BLaER1 treated with 17β-estradiol and CSF1 and Interleukin-3, amounts not matched to agents 10 nM and 100 nM (cell line): Measurements from ENCODE around the gene SGCG.

Experiments used
- H3K27ac ChIP-seq, 11 experiments: shearing (Covaris generic); formaldehyde crosslinking; 2 replicates each; pipeline ENCODE4 v1.8.1; 2022
- H3K27me3 ChIP-seq, 11 experiments: shearing (Covaris generic); formaldehyde crosslinking; 2 replicates each; pipeline ENCODE4 v1.8.1; 2022
- H3K36me3 ChIP-seq, 11 experiments: shearing (Covaris generic); formaldehyde crosslinking; 2 replicates each; pipeline ENCODE4 v1.8.1; 2022
- H3K4me1 ChIP-seq, 10 experiments: shearing (Covaris generic); formaldehyde crosslinking; 2 replicates each; pipeline ENCODE4 v1.8.1; 2022
- H3K4me2 ChIP-seq, 11 experiments: shearing (Covaris generic); formaldehyde crosslinking; 2 replicates each; pipeline ENCODE4 v1.8.1; 2022
- H3K4me3 ChIP-seq, 10 experiments: shearing (Covaris generic); formaldehyde crosslinking; 2 replicates each; pipeline ENCODE4 v1.8.1; 2022
- H3K9ac ChIP-seq, 11 experiments: shearing (Covaris generic); formaldehyde crosslinking; 2 replicates each; pipeline ENCODE4 v1.8.1; 2022
- H3K9me3 ChIP-seq, 11 experiments: shearing (Covaris generic); formaldehyde crosslinking; replicated peaks in 1 of 11; 2 replicates each; pipeline ENCODE4 v1.8.1; 2022
- H4K20me1 ChIP-seq, 11 experiments: shearing (Covaris generic); formaldehyde crosslinking; 2 replicates each; pipeline ENCODE4 v1.8.1; 2022
- Cebpa-rat ChIP-seq, 11 experiments: shearing (Covaris generic); IDR thresholded peaks; 2 replicates each; pipeline ENCODE4 v1.8.1; 2022

SGCG gene

GRCh38 chr13:23319883-23320224 lies 139.1 kb downstream of the SGCG start:
- Histone ChIP-seq H3K4me3 (no peak overlapping the region), H3K27ac (peak overlapping the region in 4 of 11 experiments; percentile 19 to 49 (median 32); a peak in 3 of 22 replicates), H3K4me1 (peaks cover 10 to 20% (median 16%) of the 10 kb centered on the region in 10 experiments), H3K4me2 (peak overlapping the region; percentile 8 to 73 (median 41); a peak in 14 of 22 replicates), H3K27me3 (no peaks in the 10 kb centered on the region), H3K9ac (peak overlapping the region in 2 of 11 experiments; percentile 0 to 12; a peak in 1 of 22 replicates), H3K9me3 (no peaks in the 10 kb centered on the region), H4K20me1 (0 out of 22 replicates have a peak, but pooled peaks cover 0 to 5% (median 0%) of the 10 kb centered on the region in 11 experiments), H3K36me3 (no peaks in the 10 kb centered on the region)
- no peak for TF ChIP-seq Cebpa-rat (IDR thresholded peaks at IDR 0.05)

- no peak overlapping the region for H3K27ac ChIP-seq
- H4K20me1 ChIP-seq = 0 out of 22 replicates have a peak, but pooled peaks cover 0 to 5% (median 0%) of the 10 kb centered on the region in 11 experiments
- no peak overlapping the region for H3K4me2 ChIP-seq
- TF ChIP-seq Cebpa-rat (IDR thresholded peaks at IDR 0.05) = no peak
- H3K4me3 ChIP-seq = no peak overlapping the region
- H3K9ac ChIP-seq = no peak overlapping the region
- H3K9me3 ChIP-seq = no peaks in the 10 kb centered on the region
- no peaks in the 10 kb centered on the region for H3K27me3 ChIP-seq
- H3K36me3 ChIP-seq = no peaks in the 10 kb centered on the region
- peaks cover 10 to 20% (median 16%) of the 10 kb centered on the region in 10 experiments for H3K4me1 ChIP-seq
Observed at GRCh38 chr13:23320926-23321534, 140.3 kb downstream of the SGCG start.

- no peak overlapping the region for H3K27ac ChIP-seq
- no peak overlapping the region for H3K4me2 ChIP-seq
- TF ChIP-seq Cebpa-rat (IDR thresholded peaks at IDR 0.05) = no peak
- no peak overlapping the region for H3K9ac ChIP-seq
- H3K36me3 ChIP-seq = no peaks in the 10 kb centered on the region
- H4K20me1 ChIP-seq = 0 out of 22 replicates have a peak, but pooled peaks cover 0 to 5% (median 0%) of the 10 kb centered on the region in 11 experiments
- H3K4me1 ChIP-seq = peaks cover 10 to 20% (median 16%) of the 10 kb centered on the region in 10 experiments
- no peaks in the 10 kb centered on the region for H3K27me3 ChIP-seq
- H3K9me3 ChIP-seq = no peaks in the 10 kb centered on the region
- H3K4me3 ChIP-seq = no peak overlapping the region
Observed at GRCh38 chr13:23321535-23322241, 140.9 kb downstream of the SGCG start.

- Histone ChIP-seq H3K4me3 (no peak overlapping the region), H3K4me2 (no peak overlapping the region)
Observed at GRCh38 chr13:23322353-23323336, 141.9 kb downstream of the SGCG start.

GRCh38 chr13:23323946-23324709 lies 143.3 kb downstream of the SGCG start:
- no peak overlapping the region for H3K9ac ChIP-seq
- TF ChIP-seq Cebpa-rat (IDR thresholded peaks at IDR 0.05) = no peak

More at GRCh38 chr13:23322353-23323336, 141.9 kb downstream of the SGCG start:
- H4K20me1 ChIP-seq = 0 out of 22 replicates have a peak, but pooled peaks cover 0 to 5% (median 0%) of the 10 kb centered on the region in 11 experiments
- peaks cover 10 to 20% (median 16%) of the 10 kb centered on the region in 10 experiments for H3K4me1 ChIP-seq
- no peaks in the 10 kb centered on the region for H3K36me3 ChIP-seq
- H3K27me3 ChIP-seq = no peaks in the 10 kb centered on the region
- no peak overlapping the region for H3K9ac ChIP-seq
- no peaks in the 10 kb centered on the region for H3K9me3 ChIP-seq
- no peak for TF ChIP-seq Cebpa-rat (IDR thresholded peaks at IDR 0.05)
- H3K27ac ChIP-seq = no peak overlapping the region

GRCh38 chr13:23325191-23325590 lies 144.4 kb downstream of the SGCG start:
- Histone ChIP-seq H4K20me1 (0 out of 22 replicates have a peak, but pooled peaks cover 0 to 5% (median 0%) of the 10 kb centered on the region in 11 experiments), H3K9ac (no peak overlapping the region), H3K4me3 (no peak overlapping the region), H3K4me1 (peaks cover 0 to 2% (median under 1%) of the 10 kb centered on the region in 10 experiments; a peak in 4 of 20 replicates), H3K27ac (no peak overlapping the region), H3K4me2 (no peak overlapping the region), H3K9me3 (no peaks in the 10 kb centered on the region), H3K36me3 (peaks cover 0 to 4% (median 0%) of the 10 kb centered on the region in 11 experiments; a peak in 2 of 22 replicates), H3K27me3 (no peaks in the 10 kb centered on the region)
- TF ChIP-seq Cebpa-rat (IDR thresholded peaks at IDR 0.05) = no peak

More at GRCh38 chr13:23323946-23324709, 143.3 kb downstream of the SGCG start:
- Histone ChIP-seq H3K4me2 (no peak overlapping the region), H3K9me3 (no peaks in the 10 kb centered on the region), H3K27me3 (no peaks in the 10 kb centered on the region), H3K27ac (no peak overlapping the region), H3K4me3 (no peak overlapping the region), H3K36me3 (0 out of 22 replicates have a peak, but pooled peaks cover 0 to 2% (median 0%) of the 10 kb centered on the region in 11 experiments), H3K4me1 (peaks cover 6 to 13% (median 11%) of the 10 kb centered on the region in 10 experiments), H4K20me1 (0 out of 22 replicates have a peak, but pooled peaks cover 0 to 5% (median 0%) of the 10 kb centered on the region in 11 experiments)

GRCh38 chr13:23330356-23330755 lies 149.6 kb downstream of the SGCG start:
- H3K4me3 ChIP-seq = no peak overlapping the region
- H3K9ac ChIP-seq = no peak overlapping the region
- H4K20me1 ChIP-seq = no peaks in the 10 kb centered on the region
- H3K4me2 ChIP-seq = no peak overlapping the region
- no peak for TF ChIP-seq Cebpa-rat (IDR thresholded peaks at IDR 0.05)
- H3K36me3 ChIP-seq = peaks cover 12 to 56% (median 42%) of the 10 kb centered on the region in 11 experiments; a peak in 21 of 22 replicates
- H3K9me3 ChIP-seq = peaks cover 0 to 19% (median 11%) of the 10 kb centered on the region in 11 experiments; a peak in 18 of 22 replicates
- peaks cover 0 to 13% (median 0%) of the 10 kb centered on the region in 10 experiments; a peak in 5 of 20 replicates for H3K4me1 ChIP-seq
- H3K27me3 ChIP-seq = no peaks in the 10 kb centered on the region
- no peak overlapping the region for H3K27ac ChIP-seq

GRCh38 chr13:23339225-23339624 lies 158.4 kb downstream of the SGCG start:
- Histone ChIP-seq H3K27me3 (no peaks in the 10 kb centered on the region), H3K4me2 (no peak overlapping the region), H3K36me3 (peaks cover 87 to 100% (median 99%) of the 10 kb centered on the region in 11 experiments), H3K4me1 (no peaks in the 10 kb centered on the region), H3K9me3 (peaks cover 68 to 96% (median 85%) of the 10 kb centered on the region in 11 experiments), H4K20me1 (peaks cover 0 to 2% (median 0%) of the 10 kb centered on the region in 11 experiments; a peak in 2 of 22 replicates), H3K4me3 (no peak overlapping the region), H3K27ac (no peak overlapping the region), H3K9ac (no peak overlapping the region)
- no peak for TF ChIP-seq Cebpa-rat (IDR thresholded peaks at IDR 0.05)
